HG03460 (cell line): ENCODE results near the gene MCM6.

ENCODE experiments used
- ATAC-seq: cut with Tn5 transposase; IDR thresholded peaks from one replicate; pipeline ENCODE4 v1.9.1; 2021; ENCODE audit not compliant: unreplicated experiment

The MCM6 gene

DNA sequence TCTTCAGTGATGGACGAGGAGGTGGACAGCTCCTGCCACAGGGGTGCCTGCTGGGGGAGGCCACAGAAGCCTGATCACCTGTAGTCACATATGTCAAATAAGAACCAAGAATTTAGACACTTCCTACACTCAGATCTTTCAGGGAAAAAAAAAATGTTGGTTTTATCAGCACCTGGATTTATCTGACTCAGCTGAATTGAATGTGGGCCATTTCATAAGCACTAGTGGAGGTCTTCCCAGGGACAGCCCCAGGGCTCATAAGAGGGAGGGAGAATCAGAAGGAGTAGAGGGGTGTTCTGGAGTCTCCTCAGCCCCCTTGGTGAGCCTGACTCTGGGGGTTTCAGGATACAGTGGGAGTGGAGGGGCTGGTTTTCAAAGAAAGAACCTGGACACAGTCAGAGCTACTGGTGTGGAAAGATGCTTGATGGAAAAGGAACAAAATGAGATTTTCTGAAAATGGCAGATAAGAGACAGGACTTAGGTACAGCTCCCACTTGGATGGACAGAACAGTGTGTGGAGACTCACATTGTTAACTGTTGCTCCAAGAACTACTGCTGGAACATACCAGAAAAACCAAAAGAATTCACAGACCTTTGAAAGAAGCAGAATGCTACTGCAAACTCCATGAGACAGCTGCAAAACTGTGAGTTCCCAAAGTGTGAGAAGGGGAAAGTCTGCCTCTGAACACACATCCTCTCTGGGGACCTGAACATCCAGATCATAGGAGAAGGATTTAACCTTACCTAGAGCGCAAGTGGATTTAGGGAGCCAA lies 84.6 kb downstream of the MCM6 start:
- ATAC-seq = no peak

DNA sequence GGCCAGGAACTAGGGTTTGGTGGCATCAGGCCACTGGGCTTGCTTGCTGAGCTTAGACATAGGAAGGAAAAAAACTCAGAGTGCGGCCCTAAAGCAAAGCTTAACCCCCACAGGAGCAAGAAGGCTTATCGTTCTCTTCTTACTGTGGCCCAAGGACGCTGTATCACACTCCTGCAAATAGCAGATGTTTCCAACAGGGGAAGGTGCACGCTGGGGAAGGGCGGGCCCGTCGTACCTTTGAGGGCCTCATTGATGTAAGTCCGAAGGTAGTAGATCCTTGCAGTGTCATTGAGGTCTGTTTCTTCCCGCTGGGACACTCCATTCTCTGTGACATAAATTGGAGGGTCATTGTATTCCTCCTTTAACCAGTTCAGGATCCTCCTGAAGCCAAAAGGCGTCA lies 85.8 kb downstream of the MCM6 start:
- ATAC-seq = no peak
